Measurements from ENCODE around the gene SLC10A4.
"Not testable (repeated sequence)": the region's sequence is repeated elsewhere in the genome, so short reads cannot be mapped to it uniquely, and the experiment has no call there.

SLC10A4 gene, protein sequence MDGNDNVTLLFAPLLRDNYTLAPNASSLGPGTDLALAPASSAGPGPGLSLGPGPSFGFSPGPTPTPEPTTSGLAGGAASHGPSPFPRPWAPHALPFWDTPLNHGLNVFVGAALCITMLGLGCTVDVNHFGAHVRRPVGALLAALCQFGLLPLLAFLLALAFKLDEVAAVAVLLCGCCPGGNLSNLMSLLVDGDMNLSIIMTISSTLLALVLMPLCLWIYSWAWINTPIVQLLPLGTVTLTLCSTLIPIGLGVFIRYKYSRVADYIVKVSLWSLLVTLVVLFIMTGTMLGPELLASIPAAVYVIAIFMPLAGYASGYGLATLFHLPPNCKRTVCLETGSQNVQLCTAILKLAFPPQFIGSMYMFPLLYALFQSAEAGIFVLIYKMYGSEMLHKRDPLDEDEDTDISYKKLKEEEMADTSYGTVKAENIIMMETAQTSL

DNA sequence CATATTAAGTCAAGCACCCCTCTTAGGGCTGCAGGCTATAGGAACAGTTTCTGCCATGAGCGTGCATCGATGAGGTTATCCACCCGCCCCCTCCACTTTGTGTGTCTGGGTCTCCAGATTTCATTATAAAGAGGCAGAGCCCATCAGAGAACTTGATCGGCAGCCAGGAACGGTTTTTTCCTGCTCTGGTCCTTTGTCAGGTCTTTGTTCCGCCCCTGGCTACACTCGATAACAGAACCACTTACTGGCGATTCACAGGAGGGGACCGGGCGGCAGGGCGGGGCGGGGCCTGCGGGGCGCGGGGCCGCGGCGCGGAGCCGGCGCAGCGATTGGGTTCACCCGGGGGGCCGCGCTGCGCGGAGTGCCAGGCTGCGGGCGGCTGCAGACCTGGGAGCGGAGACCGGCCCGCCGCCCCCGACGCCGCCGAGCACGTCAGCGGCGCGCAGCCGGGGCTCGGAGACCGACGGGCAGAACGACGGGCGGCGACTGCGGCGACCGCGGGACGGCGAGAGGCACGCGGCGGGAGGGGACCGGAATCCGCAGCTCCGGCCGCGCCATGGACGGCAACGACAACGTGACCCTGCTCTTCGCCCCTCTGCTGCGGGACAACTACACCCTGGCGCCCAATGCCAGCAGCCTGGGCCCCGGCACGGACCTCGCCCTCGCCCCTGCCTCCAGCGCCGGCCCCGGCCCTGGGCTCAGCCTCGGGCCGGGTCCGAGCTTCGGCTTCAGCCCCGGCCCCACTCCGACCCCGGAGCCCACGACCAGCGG, at the start of gene SLC10A4:
Gene SLC10A4, plus strand, starts transcription at position 338 of the 771 bp plus-strand sequence. Its CDS starts 219 bp downstream, at position 557.
- DNase-seq (ENCODE audit: low read depth): no peak

DNA sequence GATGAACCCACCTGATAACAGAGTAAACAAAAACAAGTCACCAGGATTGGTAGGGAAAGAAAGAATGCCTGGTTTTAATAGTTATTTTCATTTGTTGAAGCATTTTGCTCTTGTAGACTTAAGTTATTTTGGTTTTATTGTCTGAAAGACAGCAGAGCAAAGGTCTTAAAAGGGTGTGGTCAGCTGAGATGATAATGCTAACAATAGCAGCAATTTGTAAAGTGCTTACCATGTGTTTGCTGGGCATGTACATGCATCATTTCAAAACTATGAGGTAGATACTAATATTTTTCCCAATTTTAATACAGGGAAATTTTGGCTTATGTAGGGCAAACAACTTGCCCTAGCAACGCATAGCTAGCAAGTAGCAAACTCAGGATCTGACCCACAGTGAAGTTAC, 46.8 kb upstream of the SLC10A4 start:
- DNase-seq (ENCODE audit: low read depth): no peak

DNA sequence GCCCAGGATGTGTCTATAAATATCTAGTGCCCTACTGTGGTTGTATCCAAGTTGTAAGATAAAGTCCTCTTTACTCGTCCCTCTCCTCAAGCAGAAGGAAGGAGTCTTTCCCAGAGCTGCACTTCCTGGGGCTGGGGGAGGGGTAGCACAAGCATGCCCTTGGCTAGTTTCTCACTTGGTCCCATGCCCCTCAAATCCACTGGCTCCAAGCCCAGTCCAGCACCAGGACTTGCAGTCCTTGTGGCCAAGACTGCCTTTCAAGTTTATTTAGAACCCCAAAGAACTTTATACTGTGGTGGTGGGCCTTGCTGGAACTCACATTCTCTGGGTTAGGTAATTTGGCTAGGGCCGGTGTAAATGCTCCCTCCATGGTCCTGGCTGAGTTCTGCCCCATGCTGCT, 43.2 kb upstream of the SLC10A4 start:
- DNase-seq (ENCODE audit: low read depth): no peak

DNA sequence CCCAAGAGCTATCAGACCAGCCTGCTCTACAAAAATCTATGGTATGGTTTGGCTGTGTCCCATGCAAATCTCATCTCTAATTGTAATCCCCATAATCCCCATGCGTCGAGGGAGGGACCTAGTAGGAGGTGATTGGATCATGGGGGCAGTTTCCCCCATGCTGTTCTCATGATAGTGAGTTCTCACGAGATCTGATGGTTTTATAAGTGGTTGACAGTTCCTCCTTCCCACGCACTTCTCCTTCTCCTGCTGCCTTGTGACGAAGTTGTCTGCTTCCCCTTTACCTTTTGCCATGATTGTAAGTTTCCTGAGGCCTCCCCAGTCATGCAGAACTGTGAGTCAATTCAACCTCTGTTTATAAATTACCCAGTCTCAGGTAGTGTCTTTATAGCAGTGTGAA, 42.2 kb upstream of the SLC10A4 start:
- not testable (repeated sequence) for DNase-seq (ENCODE audit: low read depth)

DNA sequence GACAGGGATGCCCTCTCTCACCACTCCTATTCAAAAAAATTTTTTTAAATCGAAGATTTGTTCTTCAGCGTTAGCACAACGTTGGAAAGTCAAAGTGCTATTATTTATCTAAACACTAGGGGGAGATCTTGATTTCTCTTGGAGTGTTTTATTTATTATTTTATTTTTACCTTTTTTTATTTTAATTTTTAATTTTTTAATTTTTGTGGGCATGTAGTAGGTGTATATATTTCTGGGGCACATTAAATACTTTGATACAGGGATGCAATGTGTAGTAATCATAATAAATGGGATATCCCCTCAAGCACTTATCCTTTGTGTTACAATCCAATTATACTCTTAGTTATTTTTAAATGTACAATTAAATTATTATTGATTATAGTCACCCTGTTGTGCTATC, 37.4 kb upstream of the SLC10A4 start:
- DNase-seq (ENCODE audit: low read depth): no peak

DNA sequence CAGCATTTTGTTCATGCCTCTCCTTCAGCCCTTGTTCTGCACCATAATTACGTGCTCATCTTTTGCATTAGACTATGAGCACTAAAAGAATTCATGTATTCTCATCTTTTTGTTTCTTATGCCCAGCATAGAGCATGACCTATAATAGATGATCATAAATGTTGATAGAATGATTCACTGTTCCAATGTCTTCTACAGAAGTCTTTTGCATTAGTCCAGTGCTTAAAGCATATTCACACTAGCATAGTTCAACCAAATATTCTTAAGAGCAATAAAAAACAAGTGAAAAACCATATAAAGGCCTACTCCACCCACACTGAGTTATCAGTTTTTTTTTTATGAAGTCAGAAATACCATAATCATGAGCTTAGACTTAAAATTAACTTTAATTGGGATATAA, 36.5 kb upstream of the SLC10A4 start:
- no peak for DNase-seq (ENCODE audit: low read depth)

DNA sequence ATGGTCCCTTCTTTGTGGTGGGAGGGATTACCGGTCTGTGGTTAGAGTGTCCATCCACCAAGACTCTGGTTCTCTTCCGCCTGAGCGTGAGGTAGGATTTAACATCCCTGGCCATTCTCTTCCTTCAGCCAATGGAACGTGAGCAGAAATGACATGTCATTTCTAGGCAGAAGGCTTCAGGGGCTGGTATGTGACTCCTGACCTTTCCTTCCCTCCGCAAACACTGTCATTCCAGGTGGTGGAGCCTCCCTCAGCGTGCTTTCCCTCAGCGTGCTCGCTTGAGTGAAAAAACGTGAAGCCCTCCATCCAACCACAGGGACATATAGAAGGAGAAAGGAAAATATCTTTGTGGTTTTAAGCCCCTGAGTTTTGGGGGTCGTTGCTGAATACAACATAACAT, 34.0 kb upstream of the SLC10A4 start:
- no peak for DNase-seq (ENCODE audit: low read depth)

DNA sequence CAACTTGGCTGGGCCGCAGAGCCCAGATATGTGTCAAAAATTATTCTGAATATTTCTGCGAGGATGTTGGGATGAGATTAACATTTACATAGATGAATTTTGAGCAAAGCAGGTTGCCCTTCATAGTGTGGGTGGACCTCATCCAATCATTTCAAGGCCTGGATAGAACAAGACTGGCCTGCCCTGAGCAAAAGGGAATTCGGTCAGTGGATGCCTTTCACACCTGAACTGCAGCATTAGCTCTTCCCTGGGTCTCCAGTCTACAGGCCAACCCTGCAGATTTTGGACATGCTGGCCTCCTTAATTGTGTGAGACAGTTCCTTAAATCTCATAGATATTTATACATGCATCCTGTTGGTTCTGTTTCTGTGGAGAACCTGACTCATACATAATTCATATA, 32.4 kb upstream of the SLC10A4 start:
- DNase-seq (ENCODE audit: low read depth): no peak

DNA sequence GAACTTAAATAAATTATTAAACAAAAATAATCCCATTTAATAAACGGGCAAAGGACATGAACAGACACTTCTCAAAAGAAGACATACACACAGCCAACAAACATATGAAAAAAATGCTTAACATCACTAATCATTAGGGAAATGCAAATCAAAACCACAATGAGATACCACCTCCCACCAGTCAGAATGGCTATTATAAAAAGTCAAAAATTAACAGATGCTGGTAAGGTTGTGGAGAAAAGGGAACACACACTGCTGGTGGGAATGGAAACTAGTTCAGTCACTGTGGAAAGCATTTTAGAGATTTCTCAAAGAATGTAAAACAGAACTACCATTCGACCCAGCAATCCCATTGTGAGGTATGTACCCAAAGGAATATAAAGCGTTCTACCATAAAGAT, 31.5 kb upstream of the SLC10A4 start:
- not testable (repeated sequence) for DNase-seq (ENCODE audit: low read depth)

DNA sequence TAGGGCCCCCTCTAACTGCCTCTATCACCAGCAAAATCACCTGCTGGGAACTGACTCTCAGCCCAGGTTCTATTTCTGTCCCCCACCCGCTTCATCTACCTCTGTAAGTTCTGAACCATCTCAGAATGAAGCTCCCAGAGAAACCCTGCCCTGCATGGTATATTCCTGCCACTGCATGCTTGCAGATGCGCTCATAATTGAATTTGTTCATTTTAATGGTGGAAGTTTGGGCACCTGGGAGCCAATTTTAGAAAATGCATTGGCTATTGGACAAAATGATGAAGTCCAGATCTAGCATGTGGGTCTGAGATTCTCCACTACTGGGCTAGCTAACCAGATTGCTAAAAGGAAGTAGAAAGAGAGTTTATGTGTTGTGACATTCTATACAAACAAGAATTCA, 28.6 kb upstream of the SLC10A4 start:
- no peak for DNase-seq (ENCODE audit: low read depth)

DNA sequence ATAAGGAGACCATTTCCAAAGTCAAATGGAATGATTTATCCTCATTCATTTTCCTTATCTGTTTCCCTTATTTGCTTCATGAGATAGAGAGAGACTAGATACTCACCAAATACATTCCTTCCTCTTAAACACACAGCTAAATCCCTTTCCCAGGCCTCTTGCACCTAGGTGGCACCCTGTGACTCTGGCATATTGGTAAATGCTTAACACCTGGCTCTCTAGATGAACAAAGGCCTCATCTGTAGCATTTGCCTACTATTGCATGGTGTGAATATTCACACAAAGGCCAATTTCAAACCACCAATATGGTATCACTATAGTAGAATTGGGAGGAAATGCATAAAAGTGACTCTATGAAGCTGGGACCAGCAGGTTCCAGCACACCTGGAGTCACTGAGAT, 22.1 kb upstream of the SLC10A4 start:
- no peak for DNase-seq (ENCODE audit: low read depth)

DNA sequence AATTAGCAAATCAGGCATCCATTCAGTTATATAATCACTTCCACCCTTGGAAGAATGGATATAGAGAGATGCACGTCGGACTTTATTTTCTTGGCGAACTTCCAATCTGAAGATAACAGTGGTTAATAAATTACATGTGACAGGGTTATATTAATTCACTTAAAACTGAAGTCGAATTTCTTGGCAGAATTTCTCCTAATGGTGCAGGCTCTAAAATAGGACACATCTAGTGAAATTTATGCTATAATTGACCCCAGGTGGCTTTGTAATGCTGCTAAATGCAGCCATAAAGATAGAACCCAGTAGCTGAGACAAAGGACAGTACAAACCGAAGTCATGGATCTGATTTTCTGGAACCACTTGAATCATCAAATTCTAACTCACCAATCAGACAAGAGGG, 20.8 kb upstream of the SLC10A4 start:
- DNase-seq (ENCODE audit: low read depth): peak; percentile 8

DNA sequence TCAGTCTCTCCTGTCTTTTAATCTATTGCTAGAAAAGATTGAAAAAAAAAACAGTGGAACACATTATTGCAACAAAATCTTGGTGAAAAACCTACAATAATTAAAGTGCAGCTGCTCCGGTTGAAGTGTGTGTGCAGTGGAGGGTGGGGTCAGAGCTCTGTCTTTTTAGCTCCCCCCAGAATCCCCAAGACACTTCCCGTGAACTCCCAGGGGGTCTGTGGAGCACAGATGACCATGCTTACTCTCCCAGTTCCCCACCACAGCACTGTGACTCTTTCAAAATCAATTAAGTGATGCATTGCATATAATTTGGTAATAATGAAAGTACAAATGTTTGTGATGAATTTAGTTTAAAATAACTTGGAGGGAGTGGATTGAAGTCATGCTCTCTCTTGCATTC, 15.7 kb upstream of the SLC10A4 start:
- DNase-seq (ENCODE audit: low read depth): no peak

DNA sequence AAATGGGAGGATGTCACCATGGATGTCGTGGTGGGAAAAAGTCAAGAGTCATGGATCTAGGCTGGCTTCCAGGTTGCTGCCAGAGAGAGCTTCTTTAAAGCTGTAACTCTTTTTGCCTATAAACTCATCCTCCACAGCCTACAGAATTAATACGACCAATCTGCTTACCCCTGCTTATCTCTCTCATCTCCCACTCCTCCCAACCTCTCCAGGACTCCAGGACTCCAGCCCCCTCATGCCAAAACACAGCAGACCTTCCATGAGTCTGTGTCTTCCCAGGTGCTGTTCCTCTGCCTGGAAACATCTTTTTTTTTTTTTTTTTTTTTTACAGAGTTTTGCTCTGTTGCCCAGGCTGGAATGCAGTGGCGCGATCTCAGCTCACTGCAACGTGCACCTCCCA, 15.3 kb upstream of the SLC10A4 start:
- no peak for DNase-seq (ENCODE audit: low read depth)

DNA sequence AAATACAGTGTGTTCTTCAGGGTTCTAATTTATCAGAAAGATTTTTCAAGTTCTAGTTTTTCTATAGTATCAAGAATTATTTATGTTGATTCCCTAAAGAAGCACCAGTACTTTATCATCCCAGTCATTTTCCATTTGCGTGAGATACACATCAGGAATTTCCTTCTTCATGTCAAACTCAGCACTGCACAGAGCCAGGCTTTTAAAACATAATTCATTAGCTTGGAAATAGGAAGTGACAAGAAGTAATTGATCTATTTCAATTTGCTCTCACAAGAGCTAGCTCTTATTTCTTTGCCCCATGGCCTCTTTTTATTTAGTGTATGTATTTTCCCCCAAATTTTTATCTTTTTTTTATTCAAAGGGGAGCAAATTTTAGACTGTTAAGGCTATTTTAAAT, 13.0 kb upstream of the SLC10A4 start:
- no peak for DNase-seq (ENCODE audit: low read depth)

DNA sequence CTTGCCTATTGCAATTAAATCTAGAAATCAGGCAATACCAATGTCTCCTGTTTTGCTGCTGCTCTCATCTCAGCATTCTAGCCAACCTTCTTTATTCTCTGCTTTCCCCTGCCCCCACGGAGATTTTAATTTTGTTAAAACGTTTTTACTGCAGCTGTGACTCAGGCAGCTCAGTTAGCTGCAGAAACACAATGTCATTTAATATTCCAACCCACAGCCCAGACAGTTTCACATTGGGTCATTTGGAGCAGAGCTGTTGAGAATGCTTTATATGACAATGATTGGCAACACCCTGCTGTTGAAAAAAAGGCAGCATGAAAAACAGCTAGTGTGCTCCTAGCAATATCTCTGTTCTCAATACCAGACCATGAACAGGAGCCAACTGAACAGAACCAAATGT, 12.6 kb upstream of the SLC10A4 start:
- DNase-seq (ENCODE audit: low read depth): no peak

DNA sequence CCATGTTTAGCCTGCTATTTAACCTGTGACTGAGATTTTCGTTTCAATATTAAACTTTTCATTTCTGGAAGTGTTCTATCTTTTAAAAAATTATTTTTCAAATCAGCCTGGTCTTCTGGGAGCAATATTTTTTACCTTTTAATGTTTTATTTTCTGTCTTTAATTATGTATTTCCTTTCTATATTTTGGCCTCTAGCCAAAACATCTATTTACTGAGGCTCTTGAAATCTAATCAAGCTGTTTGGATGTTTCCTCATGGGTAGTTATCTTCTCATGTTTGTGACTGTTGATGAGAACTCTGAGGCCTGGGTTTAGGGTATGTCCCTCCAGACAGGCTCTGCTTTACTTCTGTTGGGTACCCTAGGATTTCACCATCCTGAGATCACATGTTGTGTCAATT, 10.3 kb upstream of the SLC10A4 start:
- DNase-seq (ENCODE audit: low read depth): no peak

DNA sequence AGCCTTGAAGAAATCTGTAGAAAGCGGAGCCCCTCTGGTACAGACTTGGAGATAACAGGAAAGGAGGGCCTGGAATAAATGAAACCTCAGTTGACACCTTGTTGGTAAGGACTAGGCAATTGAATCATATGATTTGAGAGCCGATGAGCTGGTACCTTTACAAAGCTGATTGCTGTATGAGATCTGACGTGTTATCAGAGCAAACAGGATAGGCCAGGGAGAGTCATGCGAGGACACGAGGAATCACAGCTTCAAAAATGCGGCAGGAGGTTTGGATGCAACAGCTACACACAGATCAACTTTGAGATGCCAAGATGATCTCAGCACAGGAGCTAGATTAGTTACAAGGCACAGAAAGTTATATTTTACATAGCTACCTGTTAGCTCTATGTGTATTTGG, 7.4 kb upstream of the SLC10A4 start:
- DNase-seq (ENCODE audit: low read depth): no peak

DNA sequence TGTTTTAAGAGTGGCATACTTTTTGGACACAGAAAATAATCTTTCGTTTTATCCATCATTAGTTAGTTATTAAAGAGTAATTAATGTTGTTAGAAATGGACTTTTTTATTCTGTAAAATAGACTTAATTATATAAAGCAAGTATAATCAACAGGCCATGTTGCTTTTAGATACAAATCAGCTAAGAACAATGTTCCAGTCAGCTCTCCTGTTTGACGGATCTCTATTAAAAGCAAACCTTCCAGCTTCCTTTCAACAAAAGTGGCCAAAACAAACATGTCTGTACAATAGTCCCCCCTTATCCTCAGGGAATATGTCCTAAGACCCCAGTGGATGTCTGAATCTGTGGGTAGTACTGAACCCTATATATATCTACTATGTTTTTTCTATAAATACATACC, 4.9 kb upstream of the SLC10A4 start:
- no peak for DNase-seq (ENCODE audit: low read depth)

DNA sequence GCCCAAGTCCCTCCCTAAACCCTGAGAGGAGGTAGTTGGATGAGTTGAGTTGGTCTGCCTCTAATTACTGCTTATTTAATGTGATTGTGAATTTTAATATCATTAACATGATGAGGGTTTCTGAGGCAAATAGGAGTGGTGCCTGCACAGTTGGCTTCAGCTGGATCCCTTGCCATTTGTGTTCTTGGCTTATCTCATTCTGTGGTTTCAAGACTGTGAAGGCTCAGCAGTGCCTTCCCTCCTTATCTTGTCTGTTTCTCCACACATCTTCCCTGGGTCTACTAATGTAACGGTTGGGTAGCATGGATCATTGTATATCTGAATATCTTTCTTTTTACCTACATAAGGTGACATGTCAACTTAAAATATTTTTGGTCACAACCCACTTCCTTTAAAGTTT, 1.6 kb upstream of the SLC10A4 start:
- no peak for DNase-seq (ENCODE audit: low read depth)

DNA sequence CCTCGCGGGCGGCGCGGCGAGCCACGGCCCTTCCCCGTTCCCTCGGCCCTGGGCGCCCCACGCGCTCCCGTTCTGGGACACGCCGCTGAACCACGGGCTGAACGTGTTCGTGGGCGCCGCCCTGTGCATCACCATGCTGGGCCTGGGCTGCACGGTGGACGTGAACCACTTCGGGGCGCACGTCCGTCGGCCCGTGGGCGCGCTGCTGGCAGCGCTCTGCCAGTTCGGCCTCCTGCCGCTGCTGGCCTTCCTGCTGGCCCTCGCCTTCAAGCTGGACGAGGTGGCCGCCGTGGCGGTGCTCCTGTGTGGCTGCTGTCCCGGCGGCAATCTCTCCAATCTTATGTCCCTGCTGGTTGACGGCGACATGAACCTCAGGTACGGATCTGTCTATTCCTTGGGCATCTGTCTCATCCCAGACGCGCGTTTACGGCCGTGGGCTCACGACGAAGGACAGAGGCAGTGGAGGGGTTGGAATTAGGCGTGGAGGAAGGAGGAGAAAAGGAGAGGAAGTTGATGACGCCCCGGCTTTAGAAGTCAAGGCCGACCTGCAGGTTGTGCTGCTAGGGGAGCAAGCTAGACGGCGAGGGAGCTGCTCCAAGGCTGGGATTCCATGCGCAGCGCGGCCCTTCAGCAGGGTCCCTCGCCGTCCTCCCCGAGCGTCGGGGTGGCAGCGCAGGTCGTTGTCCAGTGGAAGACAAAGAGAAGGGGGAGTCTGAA, 792 bp downstream of the SLC10A4 start:
- no peak for DNase-seq (ENCODE audit: low read depth)

DNA sequence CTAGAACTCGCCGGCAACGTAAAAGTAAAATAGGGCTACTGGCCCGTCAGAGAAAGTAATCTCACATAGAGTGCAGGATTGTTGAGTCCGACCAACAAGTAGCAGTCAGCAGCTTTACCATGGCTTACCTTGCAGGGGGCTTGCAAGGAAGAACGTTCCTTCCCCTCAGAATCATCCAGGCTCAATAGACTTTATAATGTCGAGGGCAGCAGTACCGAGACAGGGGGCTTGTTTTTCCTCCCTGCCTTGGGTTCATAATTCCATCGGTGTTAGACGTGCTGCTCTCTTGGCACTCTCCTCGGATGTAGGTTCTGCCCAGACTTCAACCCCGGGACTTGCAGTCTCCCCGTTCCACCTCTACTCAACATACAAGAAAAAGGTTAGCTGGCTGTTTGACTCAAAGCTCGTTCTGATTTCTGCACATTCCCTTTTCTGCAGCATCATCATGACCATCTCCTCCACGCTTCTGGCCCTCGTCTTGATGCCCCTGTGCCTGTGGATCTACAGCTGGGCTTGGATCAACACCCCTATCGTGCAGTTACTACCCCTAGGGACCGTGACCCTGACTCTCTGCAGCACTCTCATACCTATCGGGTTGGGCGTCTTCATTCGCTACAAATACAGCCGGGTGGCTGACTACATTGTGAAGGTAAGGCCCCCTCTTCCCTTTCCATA, 1.5 kb downstream of the SLC10A4 start:
- DNase-seq (ENCODE audit: low read depth): no peak
